Measurements from ENCODE around the gene APOL2.
"Not testable (repeated sequence)": the region's sequence is repeated elsewhere in the genome, so short reads cannot be mapped to it uniquely, and the experiment has no call there.

Gene APOL2

DNA sequence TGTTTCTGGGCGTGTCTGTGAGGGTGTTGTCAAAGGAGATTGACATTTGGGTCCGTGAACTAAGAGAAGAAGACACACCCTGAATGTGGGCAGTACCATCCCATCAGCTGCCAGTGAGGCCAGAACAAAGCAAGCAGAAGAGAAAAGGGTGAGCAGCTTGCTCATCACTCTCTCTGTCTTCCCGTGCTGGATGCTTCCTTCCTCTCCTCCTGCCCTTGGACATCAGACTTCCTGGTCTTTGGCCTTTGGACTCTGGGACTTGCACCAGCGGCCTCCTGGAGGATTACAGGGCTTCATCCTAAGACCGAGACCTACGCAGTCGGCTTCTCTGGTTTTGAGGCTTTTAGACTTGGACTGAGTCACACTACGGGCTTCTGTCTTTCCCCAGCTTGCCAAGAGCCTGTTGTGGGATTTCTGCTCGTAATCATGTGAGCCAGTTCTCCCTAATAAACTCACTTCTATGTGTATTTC is 18.8 kb downstream of the APOL2 start:
- DNase-seq, result no peak

DNA sequence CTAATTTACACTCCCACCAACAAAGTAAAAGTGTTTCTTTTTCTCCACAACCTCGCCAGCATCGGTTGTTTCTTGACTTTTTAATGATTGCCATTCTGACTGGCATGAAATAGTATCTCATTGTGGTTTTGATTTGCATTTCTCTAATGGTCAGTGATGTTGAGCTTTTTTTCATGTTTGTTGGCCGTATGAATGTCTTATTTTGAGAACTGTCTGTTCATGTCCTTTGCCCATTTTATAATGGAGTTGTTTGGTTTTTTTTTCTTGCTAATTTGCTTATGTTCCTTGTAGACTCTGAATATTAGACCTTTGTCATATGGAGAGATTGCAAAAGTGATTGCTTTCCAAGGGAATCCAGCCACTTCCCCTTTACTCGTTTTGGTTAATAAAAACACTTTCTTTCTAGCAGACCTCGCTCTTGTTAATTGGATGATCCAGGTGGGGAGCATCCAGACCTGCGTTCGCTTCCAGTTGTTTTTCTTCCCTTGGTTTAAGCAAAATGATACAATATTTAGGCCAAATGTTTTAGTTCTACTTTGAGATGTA is 20.6 kb downstream of the APOL2 start:
- no peak for DNase-seq

DNA sequence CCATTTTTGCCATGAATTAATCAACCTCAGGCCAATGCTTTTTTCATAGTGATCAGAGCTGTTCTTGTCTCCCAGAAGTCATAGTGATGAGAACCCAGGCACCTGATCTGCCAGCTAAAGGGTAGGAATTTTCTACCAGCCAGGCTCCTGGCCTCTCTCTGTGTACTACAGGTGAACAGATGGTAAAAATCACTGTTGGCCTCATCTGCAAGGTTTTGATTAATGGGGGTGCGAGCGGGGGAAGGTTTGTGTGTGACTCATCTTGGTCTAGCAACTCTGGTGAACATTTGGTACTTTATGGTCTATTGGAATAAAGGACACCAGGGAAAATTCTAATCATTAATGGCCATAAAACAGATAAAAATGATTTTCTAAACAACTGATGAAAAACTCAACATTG is 23.3 kb downstream of the APOL2 start:
- peak; percentile 75 for DNase-seq

DNA sequence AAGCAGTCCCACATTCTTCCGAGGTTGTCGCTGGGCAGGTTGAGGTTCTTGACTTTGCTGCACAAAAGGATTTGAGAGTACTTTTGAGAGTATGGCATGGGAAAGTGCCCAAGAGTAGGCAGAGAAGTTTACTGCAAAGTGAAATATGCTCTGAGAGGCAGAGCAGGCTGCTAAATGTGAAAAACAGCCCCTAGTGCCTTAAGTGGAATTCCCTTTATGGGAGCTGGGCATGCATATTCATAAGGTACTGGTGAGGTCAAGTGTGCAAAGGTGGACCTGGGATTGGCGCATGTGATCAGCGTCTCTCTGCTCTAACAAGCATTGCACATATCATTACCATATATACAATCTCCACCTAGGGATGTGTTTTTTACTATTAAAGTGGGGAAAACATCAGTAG is 25.7 kb downstream of the APOL2 start:
- no peak for DNase-seq

DNA sequence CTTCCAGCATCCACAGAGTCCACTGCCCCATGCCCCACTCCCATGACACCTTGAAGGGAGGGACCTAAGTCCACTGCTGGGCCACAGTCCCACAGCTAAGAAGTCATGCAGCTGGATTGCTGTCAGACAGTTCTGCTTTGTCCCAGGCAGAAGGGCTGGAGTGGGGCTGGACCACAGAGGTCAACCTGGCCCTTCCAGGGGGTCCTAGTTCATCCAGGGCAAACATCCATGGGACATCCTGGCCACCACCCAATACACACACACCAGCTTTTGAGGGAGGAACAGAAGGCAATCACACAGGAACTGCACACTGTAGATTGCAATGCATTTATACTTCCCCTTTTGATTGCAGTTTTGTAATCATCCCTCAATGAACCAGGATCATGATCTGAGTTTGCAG is 26.4 kb downstream of the APOL2 start:
- no peak for DNase-seq

DNA sequence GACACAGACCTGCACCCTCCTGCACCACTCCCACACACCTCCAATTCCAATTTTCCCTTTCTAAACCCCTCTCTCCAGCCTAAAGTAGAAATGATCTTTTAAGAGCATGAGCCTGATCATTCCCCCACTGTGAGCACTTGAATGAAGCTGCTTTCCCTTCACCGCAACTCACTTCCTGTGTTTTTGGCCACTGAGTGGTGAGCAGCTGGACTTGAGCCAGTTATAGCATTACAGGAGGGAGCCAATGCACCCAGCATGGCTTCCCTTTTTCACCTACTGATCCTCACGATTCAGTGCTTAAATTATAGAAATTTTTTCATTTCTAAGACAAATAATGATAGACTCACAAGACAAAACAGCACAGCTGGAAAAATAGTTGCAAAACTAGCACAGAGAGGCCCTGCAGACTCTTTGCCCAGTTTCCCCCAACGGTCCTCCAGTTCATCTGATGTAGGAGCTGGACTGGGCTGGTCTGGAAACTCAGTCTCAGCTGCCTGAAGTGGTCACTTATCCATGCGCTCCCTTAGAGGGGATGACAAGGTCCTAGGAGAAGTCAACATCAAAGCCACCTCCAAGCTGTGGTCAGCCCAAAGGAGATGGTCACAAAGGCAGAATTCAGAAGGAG is 28.0 kb downstream of the APOL2 start:
- DNase-seq, result no peak

DNA sequence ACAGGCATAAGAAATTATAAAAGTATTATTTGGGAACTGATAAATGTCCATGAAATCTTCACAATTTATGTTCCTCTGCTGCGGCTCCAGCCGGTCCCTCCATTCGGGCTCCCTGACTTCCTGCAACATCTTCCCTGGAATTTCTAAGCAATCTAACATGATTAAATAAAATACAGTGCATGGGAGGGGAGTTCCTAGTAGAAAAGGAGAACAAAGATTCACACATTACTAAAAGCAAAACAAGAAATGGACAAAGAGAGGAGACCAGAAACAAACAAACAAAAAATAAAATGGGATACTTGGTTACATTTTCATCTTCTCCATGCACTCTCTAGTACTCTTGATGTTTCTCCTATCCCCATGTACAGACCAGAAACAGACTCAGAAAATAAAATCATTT is 29.1 kb downstream of the APOL2 start:
- DNase-seq, result no peak

DNA sequence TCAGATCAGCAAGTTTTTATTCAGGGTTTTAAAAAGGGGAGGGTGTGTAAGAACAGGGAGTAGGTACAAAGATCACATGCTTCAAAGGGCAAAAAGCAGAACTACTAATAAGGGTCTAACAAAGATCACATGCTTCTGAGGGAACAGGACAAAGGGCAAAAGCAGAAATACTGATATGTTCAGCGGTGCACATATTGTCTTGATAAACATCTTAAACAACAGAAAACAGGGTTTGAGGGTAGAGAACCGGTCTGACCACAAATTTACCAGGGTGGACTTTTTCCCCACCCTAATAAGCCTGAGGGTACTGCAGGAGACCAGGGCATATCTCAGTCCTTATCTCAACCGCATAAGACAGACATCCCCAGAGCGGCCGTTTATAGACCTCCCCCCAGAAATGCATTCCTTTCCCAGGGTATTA is 29.8 kb downstream of the APOL2 start:
- DNase-seq, result not testable (repeated sequence)

DNA sequence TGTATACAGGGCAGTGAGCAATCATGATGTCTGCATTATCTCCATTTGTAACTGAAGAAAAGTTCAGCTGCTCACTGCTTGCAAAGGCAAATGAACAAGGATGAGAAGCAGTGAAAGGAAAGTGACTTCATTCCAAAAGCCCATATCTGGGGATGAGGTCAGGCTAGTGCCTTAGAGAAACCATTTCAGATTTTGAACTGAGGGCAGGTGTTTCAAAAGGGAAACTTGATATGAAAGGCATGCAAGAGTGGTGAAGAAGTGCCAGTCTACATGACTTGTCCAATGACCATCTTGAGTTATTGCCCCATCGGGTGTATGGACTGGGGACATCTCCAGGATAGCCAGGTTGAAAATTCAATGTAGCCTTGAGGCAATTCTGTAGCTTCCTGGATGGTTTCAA is 30.4 kb downstream of the APOL2 start:
- DNase-seq, result no peak

DNA sequence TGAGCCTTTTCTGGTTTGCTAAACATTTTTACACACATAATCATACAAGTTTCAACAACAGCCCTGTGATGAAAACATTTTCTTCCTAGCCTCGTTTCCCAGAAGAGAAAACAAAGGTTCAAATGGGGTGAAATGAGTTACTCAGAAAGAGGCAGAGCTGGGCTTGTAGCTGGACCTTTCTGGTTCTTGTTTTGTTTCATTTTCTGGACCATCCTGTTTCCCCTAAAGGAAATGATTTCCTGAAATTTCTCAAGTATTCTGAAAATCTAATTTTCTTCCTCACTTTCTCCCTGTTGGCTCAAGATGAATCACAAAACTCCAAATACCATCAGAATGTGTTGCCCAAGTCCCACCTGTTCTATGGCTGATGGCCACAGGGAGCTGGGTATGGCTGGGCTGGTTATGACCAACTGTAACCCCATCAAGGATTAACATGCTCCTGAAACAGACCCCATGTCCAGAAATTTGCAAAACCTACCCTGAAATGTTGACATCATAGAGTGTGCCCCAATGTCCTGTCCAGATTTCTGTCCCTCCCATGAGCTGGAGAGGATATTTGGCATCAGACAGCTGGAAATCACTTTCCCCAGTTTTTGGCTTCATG is 31.1 kb downstream of the APOL2 start:
- DNase-seq, result no peak

DNA sequence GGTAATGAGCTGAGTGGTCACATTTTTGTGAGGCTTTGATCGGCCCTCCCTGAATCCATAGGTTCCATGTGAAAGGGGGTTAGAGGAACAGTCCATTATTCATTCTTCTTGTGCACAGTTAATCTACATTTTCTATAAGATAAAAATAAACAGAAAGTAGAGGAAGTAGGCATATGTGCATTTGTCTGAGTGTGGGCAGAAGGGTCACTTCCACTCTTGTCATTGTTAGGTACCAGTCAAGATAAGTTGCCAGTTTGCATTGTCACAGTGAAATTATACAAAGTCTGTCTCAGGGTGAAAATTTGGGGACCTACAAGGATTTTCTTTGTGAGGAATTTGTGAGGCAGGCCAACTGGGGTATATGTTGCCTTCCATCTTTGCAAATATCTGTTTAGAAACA is 33.1 kb downstream of the APOL2 start:
- no peak for DNase-seq

DNA sequence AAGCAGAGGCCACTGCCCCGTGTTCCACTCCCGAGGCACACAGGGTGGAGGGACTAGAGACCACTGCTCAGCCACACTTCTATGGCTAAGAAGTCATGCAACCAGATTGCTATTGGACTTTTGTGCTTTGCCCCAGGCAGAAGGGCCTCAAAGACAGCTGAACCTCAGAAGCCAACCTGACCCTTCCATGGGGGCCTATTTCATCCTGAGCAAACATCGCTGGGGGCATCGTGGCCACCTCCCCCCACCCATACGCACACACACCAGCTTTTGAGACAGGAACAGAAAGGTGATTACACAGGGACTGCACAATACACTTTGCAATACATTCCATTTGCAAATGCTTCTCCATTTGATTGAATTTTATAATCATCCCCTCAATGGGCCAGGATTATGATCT is 33.8 kb downstream of the APOL2 start:
- DNase-seq, result not testable (repeated sequence)

DNA sequence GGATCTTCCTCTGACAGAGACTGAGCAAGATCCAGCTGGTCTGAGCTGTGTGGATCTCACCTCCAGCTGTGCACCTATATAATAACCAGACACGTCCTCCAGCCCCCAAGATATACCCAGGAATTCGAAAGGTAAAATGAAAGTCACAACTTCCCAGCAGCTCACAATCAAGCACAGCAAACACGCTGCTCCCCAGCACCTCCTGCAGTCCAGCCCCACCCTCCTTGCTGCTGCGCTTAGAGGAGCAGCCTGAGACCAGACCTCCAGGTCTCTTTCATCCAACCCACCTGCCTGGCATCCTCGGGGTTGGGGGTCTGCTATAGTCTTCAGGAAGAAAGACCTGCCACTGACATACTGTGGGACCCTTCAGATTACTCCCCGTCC is 34.7 kb downstream of the APOL2 start:
- no peak for DNase-seq

DNA sequence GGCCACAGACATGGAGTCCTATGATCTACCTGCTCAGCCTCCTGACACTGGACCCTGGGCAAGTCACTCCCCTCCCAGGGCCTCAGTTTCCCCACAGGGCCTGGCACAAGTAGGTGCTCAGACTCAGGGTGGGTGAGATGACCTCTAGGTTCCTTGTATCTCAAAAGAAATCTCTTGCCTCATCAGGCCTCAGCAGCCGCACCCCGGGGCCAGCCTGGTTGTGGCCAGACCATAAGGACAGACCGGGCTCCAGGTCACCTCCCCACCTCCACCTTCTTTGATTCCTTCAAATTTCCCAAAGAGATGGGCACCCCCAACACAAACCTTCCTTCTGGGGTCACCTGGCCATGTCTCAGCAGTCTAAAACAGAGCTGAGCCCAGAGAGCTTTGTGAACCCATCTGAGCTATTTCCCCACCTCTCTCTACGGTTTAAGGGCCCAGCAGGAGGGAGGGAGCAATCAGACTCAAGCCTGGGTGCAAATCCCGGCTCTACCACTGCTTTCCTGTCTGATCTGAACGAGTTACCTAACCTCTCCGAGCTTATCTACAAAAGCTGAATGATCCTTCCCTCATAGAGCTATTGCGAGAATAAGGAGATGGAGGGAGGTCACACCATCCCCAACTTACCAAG is 35.2 kb downstream of the APOL2 start:
- DNase-seq, result no peak

DNA sequence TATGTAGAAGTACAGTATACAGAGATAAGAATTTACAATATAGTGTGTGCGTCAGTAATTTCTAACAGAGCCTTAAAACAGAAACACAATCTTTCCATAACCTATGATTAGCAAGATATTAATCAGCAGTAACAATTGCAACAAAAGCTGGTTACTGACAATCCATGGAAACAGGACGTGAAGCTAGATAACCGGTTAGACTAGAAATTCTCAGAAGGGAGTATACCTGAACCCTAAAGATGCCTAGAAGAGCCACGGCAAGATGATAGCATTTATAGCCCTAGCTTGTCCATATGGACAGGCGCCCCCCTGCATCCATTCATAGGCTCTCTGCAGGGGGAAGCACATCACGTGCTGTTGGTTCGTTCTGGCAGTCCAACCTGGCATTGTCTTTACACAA is 35.9 kb downstream of the APOL2 start:
- not testable (repeated sequence) for DNase-seq

DNA sequence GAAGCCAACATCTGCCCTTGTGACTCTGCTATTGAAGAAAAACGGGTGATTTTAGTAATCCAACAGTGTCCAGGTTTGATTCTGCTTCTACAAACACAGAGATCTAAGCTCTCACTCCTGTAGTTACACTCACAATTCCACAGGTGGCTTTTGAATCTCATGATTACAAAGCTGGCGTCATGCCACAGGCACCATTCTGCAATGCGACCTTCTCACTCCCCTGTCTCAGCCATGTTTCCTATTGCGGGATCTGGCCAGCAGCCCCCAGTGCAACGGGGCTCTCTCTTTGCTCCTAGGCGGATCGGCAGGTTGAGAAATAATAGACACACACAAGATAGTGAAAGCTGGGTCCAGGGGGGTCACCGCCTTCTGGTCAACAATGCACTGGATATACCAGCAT is 36.4 kb downstream of the APOL2 start:
- peak; percentile 49 for DNase-seq

DNA sequence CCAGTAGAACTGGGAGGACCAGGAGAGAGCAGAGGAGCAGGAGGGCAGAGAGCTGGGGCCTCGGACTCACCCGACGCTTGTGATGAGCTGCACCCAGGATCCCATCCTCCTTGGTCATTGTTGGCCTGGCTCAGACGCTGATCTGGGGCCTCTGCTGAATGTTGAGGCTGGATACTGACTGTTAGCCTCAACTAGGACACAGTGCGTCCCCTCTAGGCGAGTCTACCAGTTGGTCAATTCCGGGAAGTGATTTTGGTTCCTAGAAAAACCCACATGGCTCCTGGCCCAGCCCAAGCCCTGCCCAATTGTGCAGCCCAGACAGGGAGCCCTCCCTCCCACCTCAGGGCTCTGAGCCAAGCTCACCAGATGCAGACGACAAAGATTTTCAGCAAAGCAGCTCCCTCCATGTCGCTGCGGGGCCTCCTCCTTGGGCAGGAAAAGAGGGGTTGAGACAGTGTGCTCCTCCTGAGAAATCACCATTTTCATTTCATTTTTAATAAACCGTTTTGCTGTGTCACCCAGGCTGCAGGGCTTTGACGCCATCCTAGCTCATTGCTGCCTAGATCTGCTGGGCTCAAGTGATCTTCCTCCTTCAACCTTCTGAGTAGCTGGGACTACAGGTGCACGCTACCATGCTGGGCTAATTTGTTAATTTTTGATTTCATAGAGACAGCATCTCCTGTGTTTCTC is 37.6 kb downstream of the APOL2 start, which contains the start of gene APOL4:
Gene APOL4 (minus strand): TSS at position 180 of the 690 bp plus-strand sequence. CDS start 75 bp downstream, at position 105.
- peak; percentile 51 for DNase-seq

DNA sequence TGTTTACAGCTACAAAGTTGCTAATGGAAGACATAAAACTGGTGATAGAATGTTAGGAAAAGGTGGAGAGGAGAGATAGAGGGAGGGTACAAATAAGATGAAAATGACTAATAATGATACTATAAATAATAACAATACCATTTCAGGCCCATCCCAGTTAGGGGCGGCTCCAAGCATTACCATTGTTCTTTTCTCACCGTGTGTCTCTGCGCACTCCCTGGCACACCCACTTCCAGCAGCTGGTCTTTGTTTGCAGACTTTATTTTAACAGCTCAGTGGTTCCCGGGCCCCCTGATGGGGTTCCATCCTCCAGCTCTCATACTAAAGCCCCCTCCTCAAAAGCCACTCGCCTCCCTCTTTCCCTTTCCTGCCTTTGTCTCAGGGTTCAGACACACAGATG is 38.3 kb downstream of the APOL2 start:
- not testable (repeated sequence) for DNase-seq

DNA sequence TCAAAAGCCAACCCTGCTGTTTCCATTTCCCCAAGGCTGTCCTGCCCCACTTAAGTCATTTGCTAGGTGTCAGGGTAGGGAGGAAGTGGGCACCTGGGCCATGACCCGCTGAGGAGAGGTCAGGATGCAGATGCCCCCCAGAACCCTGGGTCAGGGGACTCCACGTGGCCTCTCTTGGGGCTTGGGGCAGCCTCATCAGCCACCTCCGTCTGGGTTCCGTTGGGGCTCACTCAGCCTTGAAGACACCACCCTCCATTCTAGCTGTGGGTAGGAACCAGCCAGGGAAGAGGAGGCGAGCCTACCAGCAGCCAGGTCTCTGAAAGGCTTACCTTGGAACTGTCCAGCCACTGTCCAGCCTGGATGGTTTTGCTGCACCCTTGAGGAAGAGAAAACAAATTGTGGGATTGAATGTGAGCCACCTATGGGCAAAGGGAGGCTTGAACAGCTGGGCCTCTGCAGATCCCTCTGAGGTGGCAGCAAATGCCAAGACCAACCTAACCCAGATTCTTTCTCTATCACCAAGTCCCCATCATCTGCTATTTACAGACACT is 40.3 kb downstream of the APOL2 start:
- DNase-seq, result no peak

DNA sequence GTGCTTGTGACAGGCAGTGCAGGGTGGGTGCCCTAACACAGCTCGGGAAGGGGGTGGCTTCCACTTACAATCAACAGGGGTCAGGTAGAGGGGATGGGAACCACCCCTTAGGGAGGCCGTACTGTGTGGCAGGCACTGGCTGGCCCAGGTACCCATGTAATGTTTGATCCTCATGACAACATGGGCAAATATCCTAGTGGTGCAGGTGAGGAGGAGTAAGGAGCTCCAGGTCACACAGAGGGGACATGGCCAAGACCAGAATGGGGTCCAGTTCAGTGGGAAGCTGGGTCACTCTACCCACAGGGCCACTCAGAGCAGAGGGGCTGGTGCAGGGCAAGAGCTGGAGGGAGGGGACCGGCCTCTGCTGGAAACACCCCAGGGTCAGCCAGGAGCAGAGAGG is 40.8 kb downstream of the APOL2 start:
- no peak for DNase-seq

DNA sequence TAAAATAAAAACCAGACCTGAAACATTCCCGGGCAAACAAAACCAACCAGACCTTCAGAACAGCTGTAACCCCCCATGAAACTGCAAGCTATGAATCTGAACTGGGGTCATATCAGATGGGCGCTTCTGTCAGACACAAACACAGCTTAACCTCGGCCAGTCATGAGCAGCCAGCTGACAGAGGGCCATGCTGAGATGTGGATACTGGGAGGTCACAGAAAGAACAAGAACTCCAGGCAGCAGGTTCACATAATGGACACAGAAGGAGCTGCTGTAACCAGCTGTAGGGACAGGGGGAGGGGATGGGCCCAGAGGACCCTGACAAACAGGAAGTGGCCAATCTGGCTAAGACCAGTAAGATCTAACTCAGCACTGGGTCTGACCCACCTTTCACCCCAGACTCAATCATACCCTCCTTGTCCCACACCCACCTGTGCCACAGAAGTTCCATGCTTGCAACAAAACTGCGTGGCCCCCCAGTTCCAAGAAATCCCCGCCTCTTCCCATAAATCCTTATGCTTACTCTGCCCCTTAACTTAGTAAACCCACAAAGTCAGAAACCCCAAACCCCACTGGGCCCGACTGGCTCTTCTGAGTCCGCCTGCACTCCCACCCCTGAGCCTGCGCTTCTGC is 41.7 kb downstream of the APOL2 start:
- DNase-seq, result no peak

DNA sequence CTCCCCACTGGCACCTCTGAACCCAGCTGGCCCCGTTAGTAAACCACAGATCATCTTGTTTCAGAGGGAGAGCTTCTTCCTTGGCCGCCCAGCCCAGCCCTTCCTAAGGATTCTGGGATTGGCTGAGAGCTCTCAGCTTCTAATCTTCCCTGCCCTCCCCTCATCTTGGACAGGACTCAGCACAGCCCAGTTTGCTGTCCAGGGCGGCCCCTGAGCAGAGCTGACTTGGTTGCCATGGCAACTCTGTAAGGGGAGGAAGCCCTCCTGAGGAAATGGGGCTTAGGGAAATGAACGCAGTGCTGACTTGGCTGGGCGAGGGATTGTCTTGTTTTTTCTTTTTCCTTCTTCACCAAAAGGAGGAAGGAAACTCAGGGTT is 42.3 kb downstream of the APOL2 start:
- DNase-seq, result no peak
